HG02885 (cell line): ENCODE data around the gene S100A6.

Source experiments
- ATAC-seq: cut with Tn5 transposase; IDR thresholded peaks from one replicate; pipeline ENCODE4 v1.9.1; 2021; ENCODE audit warnings: mild to moderate bottlenecking; ENCODE audit not compliant: unreplicated experiment, poor library complexity

The S100A6 gene

GRCh38 chr1:153546796-153547559 is 11.2 kb upstream of the S100A6 start:
- ATAC-seq = no peak

- no peak for ATAC-seq
Observed at GRCh38 chr1:153546371-153546770, 10.6 kb upstream of the S100A6 start.

GRCh38 chr1:153545067-153546055 is 9.6 kb upstream of the S100A6 start, which contains the start of gene S100A4:
Gene S100A4 (minus strand): TSS chr1:153545806. CDS start chr1:153544794, 1,012 bp downstream.
- ATAC-seq = no peak

GRCh38 chr1:153544453-153545066 is 8.8 kb upstream of the S100A6 start:
- ATAC-seq = no peak

- ATAC-seq = no peak
Observed at GRCh38 chr1:153543736-153544135, 7.9 kb upstream of the S100A6 start.

- no peak for ATAC-seq
Observed at GRCh38 chr1:153542956-153543711, 7.3 kb upstream of the S100A6 start.

- no peak for ATAC-seq
Observed at GRCh38 chr1:153541641-153542590, 6.1 kb upstream of the S100A6 start.

- no peak for ATAC-seq
Observed at GRCh38 chr1:153540394-153541361, 4.9 kb upstream of the S100A6 start, which contains the start of gene S100A5. Gene S100A5 (minus strand): TSS chr1:153540934. CDS start chr1:153540191, 743 bp downstream.

- ATAC-seq = no peak
Observed at GRCh38 chr1:153539395-153540093, 3.8 kb upstream of the S100A6 start.

- ATAC-seq = no peak
Observed at GRCh38 chr1:153538315-153538821, 2.6 kb upstream of the S100A6 start.

GRCh38 chr1:153537376-153537730 is 1.6 kb upstream of the S100A6 start:
- no peak for ATAC-seq

GRCh38 chr1:153536671-153537375 is 1.0 kb upstream of the S100A6 start:
- no peak for ATAC-seq

- no peak for ATAC-seq
Observed at GRCh38 chr1:153536012-153536670, 350 bp upstream of the S100A6 start.

- no peak for ATAC-seq
Observed at GRCh38 chr1:153534925-153535241, 908 bp downstream of the S100A6 start.

GRCh38 chr1:153534226-153534924 is 1.4 kb downstream of the S100A6 start:
- ATAC-seq = no peak
